ENCODE data around the gene S1PR4. TPM values are rescaled to one million over a fixed set of nuclear protein-coding genes. Genes with fewer than 3 reads are reported as not detected.

The S1PR4 gene
- total RNA-seq, 1 donor from 2014 or later, result not detected

DNA sequence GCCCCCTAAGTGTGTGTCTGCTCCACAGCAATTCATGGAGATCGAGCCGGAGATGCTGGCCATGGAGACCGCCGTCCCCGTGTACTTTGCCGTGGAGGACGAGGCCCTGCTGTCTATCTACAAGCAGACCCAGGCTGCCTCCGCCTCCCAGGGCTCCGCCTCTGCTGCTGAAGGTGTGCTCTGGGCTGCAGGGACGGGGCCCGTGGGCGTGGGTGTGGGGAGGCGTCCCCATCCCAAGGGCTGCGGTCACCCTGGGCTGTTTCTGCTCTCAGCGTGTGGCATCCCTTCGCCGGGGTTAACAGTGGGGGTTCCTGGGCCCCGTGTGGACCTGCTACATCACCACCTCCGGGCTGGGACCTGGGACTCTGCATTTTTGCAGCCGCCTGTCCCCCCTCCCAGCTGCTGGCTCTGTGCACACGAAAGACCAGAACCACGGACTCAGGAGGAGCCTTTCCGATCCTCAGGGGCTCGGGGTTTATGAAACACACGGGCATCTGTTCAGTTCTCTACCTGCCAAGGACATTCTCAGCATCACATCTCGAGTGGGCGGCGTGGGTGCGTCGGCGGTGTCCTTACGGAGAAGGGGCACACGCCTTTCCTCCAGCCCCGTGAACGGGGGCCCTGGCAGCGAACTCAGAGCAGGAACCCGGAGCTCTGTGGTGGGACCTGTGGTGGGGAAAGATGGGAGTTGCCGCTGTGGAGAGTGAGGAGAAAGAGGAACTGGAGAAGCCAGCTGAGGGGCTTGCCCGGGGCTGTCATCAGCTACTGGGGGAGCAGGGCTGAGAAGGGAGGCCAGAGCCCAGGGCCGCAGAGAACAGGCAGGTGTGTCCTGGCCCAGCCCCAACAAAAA is 14.9 kb downstream of the S1PR4 start:
- TF ChIP-seq, protein P1, sequence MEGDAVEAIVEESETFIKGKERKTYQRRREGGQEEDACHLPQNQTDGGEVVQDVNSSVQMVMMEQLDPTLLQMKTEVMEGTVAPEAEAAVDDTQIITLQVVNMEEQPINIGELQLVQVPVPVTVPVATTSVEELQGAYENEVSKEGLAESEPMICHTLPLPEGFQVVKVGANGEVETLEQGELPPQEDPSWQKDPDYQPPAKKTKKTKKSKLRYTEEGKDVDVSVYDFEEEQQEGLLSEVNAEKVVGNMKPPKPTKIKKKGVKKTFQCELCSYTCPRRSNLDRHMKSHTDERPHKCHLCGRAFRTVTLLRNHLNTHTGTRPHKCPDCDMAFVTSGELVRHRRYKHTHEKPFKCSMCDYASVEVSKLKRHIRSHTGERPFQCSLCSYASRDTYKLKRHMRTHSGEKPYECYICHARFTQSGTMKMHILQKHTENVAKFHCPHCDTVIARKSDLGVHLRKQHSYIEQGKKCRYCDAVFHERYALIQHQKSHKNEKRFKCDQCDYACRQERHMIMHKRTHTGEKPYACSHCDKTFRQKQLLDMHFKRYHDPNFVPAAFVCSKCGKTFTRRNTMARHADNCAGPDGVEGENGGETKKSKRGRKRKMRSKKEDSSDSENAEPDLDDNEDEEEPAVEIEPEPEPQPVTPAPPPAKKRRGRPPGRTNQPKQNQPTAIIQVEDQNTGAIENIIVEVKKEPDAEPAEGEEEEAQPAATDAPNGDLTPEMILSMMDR (conservative IDR thresholded peaks at IDR 0.05), result no peak

DNA sequence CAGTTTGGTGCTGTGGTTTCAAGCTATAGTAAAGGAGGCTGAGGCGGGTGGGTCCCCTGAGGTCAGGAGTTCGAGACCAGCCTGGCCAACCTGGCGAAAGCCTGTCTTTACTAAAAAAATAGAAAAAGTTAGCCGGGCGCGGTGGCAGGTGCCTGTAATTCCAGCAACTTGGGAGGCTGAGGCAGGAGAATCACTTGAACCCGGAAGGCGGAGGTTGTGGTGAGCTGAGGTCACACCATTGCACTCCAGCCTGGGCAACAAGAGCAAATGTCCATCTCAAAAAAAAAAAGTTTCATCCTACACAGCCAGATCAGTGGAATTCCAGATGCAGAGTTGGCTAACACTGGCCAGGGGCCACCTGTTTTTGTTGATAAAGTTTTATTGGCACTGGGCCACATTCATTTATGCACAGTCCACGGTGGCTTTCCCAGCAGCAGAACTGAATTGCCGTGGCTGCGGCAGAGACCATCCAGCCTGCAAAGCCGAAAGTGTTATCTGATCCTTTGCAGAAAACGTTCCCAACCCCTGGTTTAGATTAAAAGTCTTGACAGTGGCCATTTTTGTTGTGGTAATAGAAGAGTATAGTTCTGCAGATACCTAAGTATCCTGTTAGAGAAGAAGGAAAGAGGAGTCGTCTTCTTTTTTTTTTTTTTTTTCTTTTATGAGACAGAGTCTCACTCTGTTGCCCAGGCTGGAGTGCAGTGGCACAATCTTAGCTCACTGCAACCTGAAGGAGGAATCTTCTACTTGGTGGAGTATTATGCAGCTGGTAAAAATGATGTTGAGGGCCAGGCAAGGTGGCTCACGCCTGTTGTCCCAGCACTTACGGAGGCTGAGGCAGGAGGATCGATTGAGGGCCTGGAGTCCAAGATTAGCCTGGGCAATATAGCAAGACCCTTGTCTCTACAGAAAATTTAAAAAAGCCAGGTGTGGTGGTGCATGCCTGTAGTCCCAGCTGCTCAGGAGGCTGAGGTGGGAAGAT is 15.8 kb downstream of the S1PR4 start:
- Mint-ChIP-seq H3K4me3 (no peak overlapping the region), H3K4me1 (ENCODE audit: unreplicated experiment) (no peaks in the 10 kb centered on the region), H3K9me3 (no peaks in the 10 kb centered on the region), H3K36me3 (peaks cover 5% of the 10 kb centered on the region), H3K27ac (no peak overlapping the region), H3K27me3 (no peaks in the 10 kb centered on the region)
- TF ChIP-seq, protein P1 (conservative IDR thresholded peaks at IDR 0.05), result no peak
- DNase-seq (ENCODE audit: extremely low spot score, unreplicated experiment), result no peak

More for the DNA sequence above, 14.9 kb downstream of the S1PR4 start:
- no peaks in the 10 kb centered on the region for H3K4me1 Mint-ChIP-seq (ENCODE audit: unreplicated experiment)
- H3K36me3 Mint-ChIP-seq, result peaks cover 5% of the 10 kb centered on the region
- DNase-seq (ENCODE audit: extremely low spot score, unreplicated experiment), result no peak
- no peaks in the 10 kb centered on the region for H3K27me3 Mint-ChIP-seq
- H3K27ac Mint-ChIP-seq, result no peak overlapping the region
- H3K9me3 Mint-ChIP-seq, result no peaks in the 10 kb centered on the region
- no peak overlapping the region for H3K4me3 Mint-ChIP-seq

DNA sequence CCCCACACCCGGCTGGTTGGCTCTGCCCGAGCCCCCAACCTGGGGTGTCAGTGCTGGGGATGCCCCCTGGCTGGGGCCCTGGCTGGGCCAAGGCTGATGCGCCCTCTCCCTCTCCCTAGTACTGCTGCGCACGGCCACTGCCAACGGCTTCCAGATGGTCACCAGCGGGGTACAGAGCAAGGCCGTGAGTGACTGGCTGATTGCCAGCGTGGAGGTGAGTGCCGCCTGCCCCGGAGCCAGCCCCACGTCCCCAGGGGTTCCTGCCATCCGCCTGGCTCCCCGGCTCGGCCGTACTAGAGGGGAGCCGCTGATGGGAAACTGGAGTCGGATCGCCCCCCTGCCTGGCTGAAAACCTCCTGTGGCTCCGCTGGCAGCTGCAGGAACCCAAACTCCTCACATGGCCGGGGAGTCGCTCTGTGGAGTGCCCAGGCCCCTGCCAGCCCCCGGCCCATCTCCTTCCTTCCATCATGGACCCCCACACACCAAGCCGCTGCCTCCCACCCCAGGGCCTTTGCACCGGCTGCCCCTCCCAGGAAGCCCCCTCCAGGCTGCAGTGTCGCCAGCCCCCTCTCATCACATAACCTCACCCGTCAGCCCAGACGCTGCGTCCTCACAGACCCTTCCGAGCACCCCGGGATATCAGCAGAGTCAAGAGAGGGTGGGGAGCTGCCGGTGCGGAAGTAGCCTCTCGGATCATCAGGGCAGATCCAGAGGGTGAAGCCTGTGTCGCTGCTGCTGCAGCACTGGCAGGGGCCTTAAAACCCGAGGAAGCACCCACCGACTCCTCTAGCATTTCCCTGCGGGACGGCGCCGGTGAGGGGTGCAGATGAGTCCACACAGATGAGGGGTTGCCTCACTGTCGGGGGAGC is 17.7 kb downstream of the S1PR4 start:
- DNase-seq (ENCODE audit: extremely low spot score, unreplicated experiment), result no peak
- TF ChIP-seq, protein P1 (conservative IDR thresholded peaks at IDR 0.05), result no peak
- H3K4me1 Mint-ChIP-seq (ENCODE audit: unreplicated experiment), result no peaks in the 10 kb centered on the region
- no peaks in the 10 kb centered on the region for H3K9me3 Mint-ChIP-seq
- H3K27me3 Mint-ChIP-seq, result no peaks in the 10 kb centered on the region
- no peak overlapping the region for H3K4me3 Mint-ChIP-seq
- H3K36me3 Mint-ChIP-seq, result peaks cover 5% of the 10 kb centered on the region
- no peak overlapping the region for H3K27ac Mint-ChIP-seq

DNA sequence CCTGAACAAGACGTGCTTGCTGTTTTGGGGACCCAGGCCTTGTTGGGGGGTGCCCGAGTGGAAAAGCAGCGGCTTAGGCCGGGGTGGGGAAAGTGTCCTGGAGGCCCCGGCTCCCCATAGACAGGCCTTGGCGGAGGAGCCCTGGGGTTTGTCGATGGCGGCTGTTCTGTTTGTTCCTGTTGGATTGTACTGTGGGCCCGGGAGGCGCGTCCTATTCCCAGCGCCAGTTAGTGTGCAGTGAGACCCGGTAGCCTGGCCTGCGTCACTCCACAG is 18.3 kb downstream of the S1PR4 start:
- TF ChIP-seq, protein P1 (conservative IDR thresholded peaks at IDR 0.05), result no peak
- Mint-ChIP-seq H3K27ac (no peak overlapping the region), H3K36me3 (peaks cover 5% of the 10 kb centered on the region), H3K9me3 (no peaks in the 10 kb centered on the region), H3K27me3 (no peaks in the 10 kb centered on the region), H3K4me1 (ENCODE audit: unreplicated experiment) (no peaks in the 10 kb centered on the region), H3K4me3 (no peak overlapping the region)
- no peak for DNase-seq (ENCODE audit: extremely low spot score, unreplicated experiment)

All from type B pancreatic cell (in vitro differentiated cells).